NCI-H2196 (cell line): Measurements from ENCODE around the gene SLC19A1.

Experiments used
- DNase-seq: peaks from one replicate; lab custom pipeline; 2025; ENCODE audit not compliant: unreplicated experiment; lab: John Stamatoyannopoulos, UW

Gene SLC19A1

DNA sequence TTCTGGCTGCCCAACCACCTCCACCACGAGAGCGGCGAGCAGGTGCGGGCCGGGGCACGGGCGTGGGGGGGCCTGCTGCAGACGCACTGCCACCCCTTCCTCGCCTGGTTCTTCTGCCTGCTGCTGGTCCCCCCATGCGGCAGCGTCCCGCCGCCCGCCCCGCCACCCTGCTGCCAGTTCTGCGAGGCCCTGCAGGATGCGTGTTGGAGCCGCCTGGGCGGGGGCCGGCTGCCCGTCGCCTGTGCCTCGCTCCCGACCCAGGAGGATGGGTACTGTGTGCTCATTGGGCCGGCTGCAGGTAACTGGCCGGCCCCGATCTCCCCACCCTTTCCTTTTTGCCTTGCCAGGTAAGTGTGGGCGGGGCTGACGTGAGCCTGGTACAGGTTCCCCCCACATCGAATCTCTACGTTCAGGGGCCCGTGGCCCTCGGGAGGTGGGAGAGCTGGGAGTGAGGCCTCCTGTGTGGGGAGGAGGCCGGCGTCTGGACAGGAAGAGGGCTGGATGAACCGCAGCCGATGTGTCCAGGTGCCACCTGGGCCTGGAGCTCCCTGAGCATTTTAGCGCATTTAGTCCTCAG lies 85.6 kb downstream of the SLC19A1 start:
- DNase-seq = no peak

DNA sequence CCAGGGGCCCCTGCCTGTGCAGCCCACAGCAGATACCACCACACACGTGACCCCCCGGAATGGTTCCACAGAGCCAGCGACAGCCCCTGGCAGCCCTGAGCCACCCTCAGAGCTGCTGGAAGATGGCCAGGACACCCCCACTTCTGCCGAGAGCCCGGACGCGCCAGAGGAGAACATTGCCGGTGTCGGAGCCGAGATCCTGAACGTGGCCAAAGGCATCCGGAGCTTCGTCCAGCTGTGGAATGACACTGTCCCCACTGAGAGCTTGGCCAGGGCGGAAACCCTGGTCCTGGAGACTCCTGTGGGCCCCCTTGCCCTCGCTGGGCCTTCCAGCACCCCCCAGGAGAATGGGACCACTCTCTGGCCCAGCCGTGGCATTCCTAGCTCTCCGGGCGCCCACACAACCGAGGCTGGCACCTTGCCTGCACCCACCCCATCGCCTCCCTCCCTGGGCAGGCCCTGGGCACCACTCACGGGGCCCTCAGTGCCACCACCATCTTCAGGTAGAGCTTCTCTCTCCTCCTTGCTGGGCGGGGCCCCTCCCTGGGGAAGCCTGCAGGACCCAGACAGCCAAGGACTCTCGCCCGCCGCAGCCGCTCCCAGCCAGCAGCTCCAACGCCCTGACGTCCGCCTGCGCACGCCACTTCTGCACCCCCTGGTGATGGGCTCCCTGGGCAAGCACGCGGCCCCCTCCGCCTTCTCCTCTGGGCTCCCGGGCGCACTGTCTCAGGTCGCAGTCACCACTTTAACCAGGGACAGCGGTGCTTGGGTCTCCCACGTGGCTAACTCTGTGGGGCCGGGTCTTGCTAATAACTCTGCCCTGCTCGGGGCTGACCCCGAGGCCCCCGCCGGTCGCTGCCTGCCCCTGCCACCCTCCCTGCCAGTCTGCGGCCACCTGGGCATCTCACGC lies 86.3 kb downstream of the SLC19A1 start:
- DNase-seq = no peak

DNA sequence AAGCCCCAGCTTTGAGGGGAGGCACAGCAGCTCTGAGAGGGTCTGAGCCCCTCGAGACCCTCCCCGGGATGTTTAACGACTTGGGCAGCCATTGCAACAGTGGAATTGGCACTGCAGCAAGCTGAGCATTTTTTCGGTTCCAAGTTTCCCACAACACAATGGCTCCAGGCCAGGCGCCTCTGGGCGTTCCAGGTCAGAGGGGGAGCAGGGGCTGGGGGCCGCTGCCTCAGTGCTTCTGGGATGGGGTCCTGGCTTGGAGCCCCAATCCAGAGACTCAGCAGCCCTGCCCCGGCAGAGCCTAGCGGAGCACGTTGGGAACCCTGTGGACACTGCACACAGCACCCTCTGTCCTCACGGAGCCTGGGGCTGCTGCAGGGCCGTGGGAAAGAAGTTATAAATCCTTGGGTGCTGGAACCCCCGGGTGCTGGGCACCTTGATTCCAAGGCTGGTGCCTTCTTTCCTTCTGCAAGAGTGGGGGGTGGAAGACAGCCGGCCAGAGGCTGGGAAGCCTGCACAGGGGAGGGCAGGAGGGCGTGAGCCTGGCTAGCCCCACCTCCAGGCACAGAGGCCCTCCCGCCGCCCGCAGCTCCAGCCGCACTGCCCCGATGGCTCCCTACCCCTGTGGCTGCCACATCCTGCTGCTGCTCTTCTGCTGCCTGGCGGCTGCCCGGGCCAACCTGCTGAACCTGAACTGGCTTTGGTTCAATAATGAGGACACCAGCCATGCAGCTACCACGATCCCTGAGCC lies 87.1 kb downstream of the SLC19A1 start:
- DNase-seq = peak; percentile 74

DNA sequence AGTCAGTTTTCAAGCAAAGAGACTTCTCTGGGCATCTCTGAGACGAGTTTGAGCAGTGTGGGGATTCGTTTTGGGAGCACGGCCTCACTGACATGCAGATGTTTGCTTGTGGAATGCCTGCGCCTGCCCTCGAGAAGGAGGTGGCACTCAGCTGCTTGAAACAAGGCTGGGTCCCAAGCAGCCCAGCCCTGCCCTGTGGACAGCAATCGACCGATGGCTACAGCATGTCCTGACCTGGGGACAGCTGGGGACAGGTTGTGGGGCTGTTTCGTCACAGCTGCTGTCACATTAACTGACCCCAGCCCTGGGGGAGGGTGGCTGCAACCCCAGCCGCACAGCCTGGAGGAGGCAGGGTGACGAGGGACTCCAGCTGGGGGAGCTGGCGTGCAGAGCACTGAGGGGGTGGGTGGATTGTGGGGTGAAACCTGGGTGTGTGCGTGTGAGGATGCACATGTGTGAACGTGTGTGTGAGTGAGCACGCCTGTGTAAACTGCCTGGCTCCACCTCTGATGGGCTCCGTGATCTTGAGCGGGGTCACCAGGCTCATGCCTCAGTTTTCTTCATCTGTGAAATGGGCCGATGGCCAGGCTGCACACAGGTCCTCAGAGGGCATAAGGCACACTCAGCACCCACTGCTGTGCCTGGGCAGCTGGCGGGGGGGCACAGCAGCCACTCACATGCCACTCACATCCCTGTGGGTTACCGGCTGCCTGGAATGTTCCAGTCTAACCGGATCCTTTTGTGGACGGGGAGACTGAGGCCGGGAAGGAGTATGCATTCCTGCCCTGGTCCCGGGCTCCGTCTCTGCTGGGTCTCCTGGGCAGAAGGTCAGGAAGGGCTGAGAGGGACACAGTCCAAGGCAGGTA lies 87.9 kb downstream of the SLC19A1 start:
- no peak for DNase-seq

DNA sequence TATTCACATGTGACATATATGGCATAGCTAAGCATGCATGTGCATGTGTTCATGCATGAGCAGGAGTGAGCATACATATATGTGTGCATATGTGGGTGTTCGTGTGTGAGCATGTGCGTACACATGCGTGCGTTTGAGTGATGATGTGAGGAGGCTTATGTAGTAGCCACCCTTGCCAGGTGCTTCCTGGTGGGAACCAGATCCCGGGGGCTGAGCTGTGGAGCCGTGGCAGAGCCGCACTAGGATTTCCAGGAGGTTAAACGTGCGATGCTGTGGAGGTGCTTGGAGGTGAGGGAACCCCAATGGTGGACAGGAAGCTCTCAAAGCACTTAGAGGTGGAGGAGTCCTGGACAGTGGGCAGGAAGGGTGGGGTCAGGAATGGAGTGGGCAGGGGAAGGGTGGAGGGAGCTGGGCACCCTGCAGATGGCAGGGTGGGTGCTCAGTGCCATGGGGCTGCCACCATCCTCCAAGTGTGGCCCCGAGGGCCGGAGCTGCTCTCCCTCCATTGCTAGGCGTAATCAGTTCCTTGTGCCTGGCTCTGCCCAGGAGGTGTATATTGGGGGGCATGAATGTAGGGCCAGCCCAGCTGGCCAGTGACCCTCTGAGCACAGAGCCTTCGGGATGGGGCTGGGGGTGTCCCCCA lies 88.8 kb downstream of the SLC19A1 start:
- no peak for DNase-seq

DNA sequence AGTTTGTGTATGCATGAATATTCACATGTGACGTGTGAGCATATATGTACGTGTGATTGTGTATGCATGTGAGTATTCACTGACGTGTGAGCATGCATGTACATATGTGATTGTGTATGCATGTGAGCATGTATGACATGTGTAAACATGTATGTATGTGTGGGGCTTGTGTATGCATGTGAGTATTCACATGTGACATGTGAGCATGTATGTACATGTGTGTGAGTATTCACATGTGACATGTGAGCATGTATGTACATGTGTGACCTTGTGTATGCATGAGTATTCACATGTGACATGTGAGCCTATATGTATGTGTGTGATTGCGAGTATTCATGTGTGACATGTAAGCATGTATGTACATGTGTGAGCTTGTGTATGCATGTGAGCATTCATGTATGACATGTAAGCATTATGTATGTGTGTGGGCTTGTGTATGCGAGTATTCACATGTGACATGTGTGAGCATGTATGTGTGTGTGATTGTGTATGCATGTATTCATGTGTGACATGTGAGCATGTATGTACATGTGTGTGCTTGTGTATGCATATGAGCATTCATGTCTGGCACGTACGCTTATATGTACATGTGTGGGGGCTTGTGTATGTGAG lies 89.4 kb downstream of the SLC19A1 start:
- no peak for DNase-seq

DNA sequence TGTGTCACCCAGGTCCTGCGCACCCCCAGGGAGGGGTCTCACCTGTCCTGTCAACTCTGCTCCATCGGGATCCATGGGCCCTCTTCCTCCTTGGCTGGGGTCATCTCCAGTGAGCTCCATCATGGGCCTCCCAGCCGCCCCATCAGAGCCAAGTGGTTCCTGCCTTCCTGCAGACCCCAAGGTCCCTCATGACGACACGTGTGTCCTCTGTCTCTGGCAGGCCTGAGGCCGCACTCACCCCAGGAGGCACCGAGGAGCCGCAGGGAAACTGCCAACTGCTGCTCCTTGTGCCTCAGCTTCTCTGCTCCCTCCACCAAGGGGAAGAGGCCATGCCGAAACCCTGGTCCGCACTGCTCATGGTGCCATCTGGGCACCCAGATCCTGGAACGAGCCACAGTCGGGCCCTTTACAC lies 90.5 kb downstream of the SLC19A1 start:
- no peak for DNase-seq

DNA sequence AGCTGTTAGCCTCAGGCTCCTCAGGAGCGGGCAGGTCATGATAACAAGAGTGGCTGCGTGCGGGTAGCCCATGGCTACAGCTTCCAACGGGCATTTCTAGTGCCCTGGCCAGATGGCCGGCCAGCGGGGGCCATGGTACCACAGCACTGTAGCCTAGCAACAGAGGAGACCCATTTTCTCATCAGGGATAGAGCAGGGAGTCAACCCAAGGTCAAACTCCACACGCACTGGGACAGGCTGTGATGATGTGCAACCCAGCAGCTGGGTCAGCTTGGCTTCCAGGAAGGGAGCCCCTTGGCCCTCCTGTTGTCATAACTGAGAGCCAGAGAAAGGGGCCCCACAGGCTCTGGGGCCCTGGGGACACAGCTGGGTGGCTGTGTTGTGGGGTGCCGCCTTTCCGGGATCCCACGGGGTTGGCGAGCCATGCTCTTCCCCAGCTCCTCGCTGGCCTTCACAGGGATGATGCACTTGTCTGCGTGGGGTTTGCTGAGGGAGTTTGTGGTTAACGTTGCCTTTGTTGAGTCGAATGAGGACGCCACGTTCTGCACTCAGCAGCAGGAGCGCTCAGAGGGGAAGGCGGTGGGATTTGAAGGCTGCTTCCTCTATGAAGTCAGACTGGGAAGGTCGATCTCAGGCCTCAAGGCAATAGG lies 91.0 kb downstream of the SLC19A1 start:
- no peak for DNase-seq

DNA sequence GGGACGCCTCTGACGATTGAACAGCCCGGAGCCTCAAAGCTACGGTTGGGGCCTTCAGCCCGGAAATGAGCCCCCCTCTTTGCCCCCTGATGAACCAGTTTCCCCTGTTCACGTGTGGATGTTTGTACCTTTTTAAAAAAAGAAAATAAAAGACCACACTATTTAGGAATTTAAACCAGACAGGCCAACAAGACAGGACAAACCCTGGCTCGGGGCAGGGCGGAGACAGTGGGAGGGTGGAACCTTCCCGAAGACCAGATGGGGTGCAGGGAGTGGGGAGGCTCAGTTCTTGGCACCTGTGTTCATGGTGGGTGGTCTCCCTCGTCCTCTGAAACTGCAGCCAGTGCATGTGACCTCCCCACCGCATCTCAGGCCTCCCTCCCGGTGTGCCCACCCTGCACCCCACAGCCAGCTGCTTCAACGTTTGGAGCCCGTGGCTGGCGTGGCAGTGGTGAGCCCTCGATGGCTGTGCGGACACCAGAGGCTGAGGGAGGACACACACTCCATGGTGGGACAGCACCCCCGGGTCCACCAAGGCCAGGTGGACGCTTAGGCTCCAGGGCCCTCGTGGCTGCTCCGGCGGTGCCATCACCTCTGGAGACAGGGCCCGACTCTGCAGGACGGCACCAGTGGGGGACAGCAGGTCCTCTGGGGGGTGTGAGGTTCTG lies 91.7 kb downstream of the SLC19A1 start:
- DNase-seq = no peak

DNA sequence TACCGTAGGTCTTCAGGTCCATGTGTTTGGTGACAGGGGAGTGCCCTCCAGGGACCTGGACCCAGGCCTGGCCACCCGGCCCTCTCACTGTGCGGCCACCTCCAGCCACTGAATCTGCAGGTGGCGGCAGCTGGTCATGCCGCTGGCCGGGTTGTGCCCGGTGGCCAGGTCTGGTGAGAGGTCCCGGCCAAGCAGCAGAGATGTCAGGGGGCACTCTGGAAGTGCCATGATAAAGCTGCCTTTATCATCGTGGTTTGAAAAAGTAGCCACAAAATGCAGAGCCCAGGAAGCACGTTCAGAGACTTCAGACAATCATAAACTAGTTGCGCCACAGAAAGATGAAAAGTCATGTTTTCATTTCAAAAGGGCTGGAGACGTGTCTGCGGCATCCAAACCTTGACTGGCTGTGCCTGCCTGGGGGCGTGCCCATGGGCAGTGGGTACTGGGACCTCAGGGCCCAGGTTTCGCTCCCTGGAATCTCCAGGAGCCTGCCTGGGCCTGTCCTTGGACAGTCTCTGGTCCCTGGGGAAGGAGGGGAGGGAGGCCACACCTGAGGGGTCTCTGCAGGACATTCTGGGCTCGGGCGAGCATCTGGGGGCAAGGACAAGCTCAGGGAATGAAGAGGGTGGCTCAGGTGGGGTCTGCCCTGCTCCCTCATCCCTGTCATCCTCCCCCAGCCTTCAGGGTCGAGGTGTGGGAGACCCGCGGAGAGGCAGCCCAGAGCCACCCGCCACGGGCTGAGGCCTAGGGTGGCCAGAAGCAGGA lies 92.4 kb downstream of the SLC19A1 start:
- DNase-seq = no peak

DNA sequence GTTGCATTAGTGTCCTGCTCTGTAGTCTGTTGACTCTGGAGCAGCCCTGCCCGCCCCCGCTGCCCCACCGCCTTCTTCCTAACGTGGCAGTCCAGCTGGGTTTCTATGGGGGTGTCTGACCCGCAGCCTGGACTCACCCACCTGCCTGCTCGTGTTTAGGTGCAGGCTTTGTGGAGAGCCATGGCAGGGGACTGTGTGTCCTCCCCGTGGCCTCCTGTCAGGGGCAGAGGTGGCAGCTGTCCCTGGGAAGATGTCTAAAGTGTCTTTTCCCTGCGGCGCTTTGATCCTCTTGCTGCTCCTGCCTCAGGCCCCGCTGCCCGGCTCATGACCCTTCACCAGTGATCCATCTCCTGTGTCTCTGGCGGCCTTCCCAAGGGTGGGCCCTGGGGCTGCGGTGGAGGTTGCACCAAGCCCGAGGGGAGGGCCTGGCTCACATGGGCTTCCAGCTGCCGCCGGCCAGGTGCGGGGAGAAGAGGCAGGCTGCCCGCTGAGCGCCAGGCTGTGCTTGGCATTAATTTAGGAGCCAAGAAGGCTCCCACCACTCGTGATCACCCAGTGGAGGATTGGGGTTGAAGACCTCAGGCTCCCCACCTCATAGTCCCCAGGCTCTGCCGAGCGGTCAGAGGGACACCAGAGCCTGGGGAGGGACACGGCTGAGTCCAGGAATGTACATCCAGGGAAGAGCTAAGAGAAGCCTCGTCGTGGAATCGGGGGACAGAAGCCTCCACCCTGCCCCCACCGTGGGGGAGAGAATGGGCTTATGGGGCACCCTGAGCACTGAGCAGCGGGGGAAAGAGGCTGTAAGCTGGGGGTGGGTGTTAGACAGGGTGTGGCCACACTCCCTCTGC lies 93.2 kb downstream of the SLC19A1 start:
- no peak for DNase-seq

DNA sequence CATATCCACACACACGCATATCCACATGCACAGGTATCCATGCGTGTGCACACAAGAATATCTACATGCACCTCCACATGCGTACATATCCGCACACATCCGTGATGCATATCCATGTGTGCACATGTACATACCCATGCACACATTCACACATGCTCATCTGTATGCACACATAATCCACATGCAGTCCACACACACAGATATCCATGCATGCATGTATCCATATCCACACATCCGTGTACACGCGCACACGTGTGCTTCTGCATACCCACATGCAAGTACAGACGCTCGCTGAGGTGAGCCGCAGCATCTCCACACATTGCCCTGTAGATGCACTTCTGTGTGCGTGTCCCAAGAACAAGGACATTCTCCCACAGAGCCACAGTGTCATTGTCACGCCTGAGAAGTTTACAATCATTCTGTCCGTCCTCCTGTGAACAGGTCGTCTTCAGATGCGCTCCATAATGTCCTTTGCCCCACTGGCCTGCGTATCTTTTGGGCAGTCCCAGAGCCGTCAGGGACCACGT lies 93.9 kb downstream of the SLC19A1 start:
- DNase-seq = no peak
